Stimulated activated CD4-positive, alpha-beta T cell treated with anti-CD3 and anti-CD28 coated beads, Interleukin-1b, Interleukin-23, amount 100 ng/mL, for 48 hours (primary cell): ENCODE measurements around the gene ZNF585A.
A peak's percentile ranks its signal among the peaks of the same experiment; 100 is the strongest.
"Not testable (repeated sequence)": the region's sequence is repeated elsewhere in the genome, so short reads cannot be mapped to it uniquely, and the experiment has no call there.

ENCODE experiments used
- DNase-seq: peaks from one replicate; pipeline ENCODE4 v3.0.0-alpha.2; 2020

The ZNF585A gene

DNA sequence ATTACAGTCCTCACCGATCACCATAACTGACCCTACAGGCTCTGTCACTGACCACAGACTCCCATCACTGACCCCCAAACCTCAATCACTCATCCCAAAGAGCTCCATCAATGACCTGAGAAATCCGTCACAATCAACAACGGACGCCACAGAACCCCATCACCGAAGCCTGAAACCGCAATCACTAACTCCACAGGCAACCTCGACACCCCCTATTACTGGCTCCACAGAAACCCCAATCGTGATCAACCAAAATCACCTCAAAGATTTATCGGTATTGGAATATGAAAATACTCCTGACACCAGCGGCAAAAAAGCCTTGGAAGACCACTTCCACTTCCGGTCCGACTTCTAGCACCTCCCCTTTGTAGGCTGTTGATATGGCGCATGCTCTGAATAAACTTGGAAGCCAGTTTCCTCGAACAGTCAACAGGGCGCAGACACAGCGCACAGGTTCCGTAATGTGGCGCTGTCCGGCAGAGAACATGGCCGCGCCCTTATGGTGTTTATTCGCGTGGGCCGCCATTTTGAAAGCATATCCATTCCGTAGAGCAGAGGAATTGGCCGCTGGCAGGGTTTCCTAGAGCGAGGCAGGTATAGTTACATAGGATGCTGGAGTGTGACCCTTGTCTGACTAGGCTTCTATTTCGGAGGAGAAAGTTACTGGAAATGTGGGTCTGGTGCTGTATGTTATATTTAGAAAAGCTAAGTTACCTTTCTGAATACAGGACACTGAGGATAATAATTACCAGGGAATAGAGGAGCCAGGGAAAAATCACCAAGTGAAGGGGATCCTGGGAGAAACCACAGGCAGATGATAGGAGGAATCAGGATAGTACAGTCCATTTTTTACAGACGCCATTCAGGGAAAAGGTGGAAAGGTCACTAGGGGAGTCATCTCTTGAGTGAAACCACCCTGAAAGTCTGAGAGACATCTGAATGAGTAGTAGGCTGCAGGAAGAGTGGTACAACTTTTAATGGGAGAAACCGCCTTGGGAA, at the start of gene ZNF585A:
ZNF585A (minus strand) TSS at position 328 of the 999 bp plus-strand sequence. CDS start 2,785 bp downstream, outside the sequence.
- peak; percentile 88 for DNase-seq

DNA sequence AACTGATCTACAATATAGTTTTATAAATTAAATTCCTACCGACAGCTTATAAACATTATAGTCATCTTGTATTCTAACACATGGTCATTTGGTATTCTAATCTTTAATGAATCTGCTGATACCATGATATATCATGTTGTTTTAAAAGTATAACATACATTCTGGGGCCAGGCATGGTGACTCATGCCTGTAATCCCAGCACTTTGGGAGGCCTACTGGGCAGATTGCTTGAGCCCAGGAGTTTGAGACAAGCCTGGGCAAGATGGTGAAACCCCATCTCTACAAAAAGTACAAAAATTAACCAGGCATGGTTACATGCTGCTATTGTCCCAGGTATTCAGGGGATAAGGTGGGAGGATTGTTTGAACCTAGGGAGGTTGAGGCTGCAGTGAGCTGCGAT, 48.6 kb upstream of the ZNF585A start:
- DNase-seq = no peak

DNA sequence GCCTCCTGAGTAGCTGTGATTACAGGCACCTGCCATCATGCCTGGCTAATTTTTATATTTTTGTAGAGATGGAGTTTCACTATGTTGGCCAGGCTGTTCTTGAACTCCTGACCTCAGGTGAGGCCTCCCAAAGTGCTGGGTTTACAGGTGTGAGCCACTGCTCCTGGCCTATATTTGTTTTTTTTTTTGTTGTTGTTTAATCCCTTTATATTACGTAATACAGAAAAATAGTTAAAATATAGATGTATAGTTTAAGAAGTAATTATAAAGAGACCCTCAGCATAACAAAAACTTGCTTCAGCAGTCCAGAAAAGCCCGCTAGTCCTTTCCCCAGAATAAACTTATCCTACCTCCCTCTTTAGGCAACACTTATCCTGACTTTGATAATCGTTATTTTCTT, 47.9 kb upstream of the ZNF585A start:
- no peak for DNase-seq

DNA sequence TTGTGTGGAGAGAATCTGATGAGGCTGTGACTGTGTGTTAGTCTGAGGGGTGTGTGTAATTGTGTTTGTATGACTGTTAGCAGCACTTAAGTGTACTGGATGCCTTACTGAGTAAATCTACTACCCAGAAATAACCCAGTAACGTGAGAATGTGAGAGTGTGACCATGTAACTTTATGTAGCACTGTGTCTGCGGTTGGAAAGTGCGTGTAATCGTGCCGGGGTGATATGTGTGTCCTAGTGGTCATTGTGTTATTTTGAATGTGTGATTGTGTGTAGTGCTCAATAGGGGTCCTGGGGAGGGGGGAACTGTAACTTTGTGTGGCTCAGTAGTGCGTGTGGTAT, 46.1 kb upstream of the ZNF585A start:
- peak; percentile 44 for DNase-seq

DNA sequence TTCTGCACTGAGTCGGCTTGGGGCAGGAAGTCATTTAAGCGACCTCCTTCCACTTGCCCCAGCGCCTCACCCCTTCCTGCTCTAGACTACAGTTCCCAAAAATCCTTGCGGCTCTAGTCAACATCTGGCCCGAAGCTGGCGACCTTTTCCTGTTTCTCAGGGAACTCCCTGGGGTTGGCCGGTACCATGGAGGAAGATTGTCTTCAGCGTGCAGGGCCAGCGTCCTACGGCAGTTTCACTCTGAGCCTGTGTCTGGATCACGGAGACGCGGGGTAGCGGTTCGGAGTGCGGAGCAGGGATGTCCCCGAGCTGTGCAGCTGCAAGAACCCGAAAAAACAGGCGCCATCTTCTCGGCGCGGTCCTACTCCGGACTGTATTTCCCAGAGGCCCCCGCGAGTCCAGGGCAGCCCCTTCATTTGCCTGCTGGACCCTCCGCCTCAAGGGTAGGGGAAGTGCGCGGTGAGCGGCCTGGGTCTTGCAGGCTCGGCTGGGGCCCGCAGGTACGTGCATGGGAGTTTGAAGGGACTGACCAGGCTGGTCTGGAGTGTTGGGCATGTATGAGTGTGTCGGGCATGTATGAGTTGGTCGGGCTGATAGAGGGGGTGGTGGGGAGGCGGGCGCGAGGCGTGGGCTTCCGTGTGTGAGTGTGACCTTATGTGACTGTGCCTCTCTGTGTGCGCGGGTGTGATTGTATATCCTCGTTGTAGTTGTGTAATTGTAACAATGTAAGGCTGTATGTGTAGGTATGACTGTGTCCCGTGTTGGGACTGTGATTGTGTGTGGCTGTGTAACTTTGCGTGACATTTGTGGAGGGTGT, 45.5 kb upstream of the ZNF585A start, which contains the start of gene ZNF383:
ZNF383 (plus strand) TSS at position 440 of the 817 bp plus-strand sequence. CDS start 12,240 bp downstream, outside the sequence.
- peak; percentile 88 for DNase-seq

DNA sequence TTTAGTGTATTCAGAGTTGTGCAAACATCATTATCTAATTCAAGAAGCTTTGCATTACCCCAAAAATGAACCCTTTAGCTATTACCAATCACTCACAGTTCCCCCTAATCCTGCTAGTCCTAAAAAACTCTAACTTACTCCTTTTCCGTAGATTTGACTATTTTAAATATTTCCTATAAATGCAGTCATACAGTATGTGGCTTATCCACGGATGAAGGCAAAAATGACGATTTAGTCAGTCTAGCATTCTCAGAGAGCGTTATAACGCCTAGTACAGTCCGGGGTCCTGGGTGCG, 44.9 kb upstream of the ZNF585A start:
- DNase-seq = no peak

DNA sequence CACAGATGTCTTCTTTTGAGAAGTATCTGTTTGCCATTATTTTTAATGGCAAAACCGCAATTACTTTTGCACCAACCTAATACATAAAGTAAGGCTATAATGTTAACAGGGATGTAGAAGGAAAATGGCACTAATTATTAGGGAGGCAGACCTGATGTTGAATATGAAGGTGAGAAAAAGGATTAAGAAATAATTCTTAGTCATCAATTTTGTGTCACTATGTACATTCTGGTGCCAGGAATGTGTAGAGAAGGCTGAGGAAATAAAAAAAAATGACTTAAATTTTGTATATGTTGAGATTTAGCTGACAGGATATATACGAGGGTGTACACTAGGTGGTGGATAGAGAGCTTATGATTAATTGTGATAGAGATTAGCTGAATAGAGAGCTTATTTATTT, 25.3 kb upstream of the ZNF585A start:
- DNase-seq = no peak

DNA sequence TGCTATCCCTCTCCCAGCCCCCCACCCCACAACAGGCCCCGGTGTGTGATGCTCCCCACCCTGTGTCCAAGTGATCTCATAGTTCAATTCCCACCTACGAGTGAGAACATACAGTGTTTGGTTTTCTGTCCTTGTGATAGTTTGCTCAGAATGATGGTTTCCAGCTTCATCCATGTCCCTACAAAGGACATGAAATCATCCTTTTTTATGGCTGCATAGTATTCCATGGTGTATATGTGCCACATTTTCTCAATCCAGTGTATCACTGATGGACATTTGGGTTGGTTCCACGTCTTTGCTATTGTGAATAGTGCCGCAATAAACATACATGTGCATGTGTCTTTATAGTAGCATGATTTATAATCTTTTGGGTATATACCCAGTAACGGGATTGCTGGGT, 24.6 kb upstream of the ZNF585A start:
- DNase-seq = not testable (repeated sequence)

DNA sequence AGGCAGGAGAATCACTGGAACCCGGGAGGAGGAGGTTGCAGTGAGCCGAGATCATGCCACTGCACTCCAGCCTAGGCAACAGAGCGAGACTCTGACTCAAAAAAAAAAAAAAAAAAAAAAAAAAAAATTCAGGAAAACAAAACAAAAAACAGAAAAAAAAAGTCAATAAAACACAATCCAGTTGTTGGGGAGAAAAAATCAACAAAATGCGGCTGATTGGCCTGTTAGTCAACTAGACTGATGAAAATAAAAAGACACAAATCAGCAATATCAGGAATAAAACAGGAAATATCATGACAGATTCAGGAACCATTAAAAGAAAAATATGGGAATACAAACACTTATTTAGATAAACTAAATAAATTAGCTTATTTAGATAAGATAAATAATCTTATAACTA, 22.8 kb upstream of the ZNF585A start:
- DNase-seq = not testable (repeated sequence)

DNA sequence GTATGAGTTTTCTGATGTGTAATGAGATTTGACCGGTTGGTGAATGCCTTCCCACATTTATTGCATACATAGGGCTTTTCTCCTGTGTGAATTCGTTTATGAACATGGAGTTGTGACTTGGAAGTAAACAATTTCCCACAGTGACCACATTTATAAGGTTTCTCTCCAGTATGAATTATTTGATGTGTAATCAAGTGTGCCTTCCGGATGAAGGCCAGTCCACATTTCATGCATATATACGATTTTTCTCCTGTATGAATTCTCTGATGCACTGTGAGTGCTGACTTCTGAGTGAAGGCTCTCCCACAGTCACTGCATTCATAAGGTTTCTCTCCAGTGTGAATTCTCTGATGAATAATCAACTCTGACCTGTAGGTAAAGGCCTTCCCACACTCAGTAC, 13.6 kb upstream of the ZNF585A start:
- not testable (repeated sequence) for DNase-seq

DNA sequence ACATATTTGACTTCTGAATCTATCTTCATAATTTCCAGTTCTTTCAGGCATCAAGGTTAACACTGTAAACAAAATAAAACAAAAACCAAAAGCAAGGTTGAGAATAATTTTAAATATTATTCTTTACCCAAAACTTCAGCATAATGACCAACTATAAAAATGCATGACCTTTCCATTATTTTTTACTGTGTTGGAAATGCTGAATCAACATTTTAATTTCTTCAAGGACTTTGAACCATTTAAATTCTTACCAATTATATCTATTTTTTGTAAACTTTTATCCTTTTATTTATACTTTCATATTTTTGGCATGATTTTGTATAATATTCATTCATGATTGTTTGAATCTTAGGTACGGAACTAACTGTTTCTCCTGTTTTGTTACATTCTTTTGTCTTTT, 6.9 kb downstream of the ZNF585A start:
- no peak for DNase-seq

DNA sequence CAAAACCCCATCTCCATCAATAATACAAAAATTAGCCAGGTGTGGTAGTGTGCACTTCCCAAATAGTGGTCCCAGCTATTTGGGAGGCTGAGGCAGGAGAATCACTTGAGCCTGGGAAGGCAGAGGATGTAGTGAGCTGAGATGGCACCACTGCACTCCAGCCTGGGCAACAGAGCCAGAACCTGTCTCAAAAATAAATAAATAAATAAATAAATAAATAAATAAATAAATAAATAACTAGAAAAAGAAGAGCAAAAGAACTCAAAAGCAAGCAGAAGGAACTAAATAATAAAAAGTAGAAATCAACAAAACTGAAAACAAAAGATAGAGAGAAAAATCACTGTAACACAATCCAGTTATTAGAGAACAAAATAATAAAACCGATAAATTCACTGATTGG, 12.3 kb downstream of the ZNF585A start:
- DNase-seq = no peak

DNA sequence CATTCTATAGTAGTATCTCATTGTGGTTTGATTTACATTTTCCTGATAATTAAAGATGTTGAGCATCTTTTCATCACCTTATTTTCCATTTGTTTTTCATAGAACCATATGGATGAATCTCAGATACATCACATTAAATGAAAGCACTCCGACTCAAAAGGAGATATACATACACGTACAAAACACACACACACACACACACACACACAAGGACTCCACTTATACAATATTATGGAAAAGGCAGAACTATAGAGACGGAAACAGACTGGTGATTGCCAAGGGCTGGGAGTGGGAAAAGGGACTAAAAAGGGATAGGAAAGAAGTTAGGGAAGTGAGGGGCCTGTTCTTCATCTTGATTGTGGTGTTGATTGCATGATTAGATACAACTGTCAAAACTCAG, 24.3 kb downstream of the ZNF585A start:
- DNase-seq = no peak

DNA sequence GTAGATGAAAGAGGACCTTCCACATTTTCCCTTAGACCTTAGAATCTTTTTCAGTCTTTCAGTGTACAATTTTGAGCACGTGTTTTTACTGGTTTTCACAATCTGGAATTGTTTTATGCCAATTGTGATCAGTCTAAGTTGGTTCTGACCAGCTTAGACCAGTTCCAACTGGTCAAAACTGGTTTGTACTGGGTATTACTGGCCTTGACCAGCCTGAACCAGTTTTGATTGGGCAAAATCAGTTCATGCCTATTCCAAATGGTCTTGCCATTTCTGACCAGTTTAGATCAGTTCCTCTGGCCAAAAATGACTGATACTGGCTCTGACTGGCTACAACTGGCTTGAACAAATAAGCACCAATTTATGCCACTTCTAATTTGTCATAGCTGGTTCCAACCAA, 36.4 kb downstream of the ZNF585A start:
- no peak for DNase-seq

DNA sequence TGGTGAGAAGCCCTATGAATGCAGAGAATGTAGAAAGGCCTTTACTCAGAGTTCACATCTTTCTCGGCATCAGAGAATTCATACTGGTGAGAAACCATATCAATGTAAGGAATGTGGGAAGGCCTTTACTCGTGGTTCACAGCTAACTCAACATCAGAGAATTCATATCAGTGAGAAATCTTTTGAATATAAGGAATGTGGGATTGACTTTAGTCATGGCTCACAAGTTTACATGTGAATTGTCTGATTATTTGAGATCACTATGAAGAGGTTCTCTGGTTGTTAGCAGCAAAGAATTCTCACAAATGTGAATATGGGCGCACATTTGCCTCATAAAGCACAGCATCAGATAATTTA, 43.7 kb downstream of the ZNF585A start:
- DNase-seq = no peak

DNA sequence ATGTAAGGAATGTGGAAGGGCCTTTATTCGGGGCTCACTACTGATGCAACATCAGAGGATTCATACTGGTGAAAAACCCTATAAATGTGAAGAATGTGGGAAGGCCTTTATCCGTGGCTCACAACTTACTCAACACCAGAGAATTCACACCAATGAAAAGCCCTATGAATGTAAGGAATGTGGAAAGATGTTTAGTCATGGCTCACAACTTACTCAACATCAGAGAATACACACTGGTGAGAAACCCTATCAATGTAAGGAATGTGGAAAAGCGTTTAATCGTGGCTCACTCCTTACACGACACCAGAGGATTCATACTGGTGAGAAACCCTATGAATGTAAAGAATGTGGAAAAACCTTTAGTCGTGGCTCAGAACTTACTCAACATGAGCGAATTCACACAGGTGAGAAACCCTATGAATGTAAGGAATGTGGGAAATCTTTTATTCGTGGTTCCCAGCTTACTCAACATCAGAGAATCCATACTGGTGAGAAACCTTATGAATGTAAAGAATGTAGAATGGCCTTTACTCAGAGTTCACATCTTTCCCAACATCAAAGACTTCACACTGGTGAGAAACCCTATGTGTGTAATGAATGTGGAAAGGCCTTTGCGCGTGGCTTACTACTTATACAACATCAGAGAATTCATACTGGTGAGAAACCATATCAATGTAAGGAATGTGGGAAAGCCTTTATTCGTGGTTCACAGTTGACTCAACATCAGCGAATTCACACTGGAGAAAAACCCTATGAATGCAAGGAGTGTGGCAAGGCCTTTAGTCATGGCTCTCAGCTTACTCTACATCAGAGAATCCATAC, 44.3 kb downstream of the ZNF585A start:
- DNase-seq = no peak

DNA sequence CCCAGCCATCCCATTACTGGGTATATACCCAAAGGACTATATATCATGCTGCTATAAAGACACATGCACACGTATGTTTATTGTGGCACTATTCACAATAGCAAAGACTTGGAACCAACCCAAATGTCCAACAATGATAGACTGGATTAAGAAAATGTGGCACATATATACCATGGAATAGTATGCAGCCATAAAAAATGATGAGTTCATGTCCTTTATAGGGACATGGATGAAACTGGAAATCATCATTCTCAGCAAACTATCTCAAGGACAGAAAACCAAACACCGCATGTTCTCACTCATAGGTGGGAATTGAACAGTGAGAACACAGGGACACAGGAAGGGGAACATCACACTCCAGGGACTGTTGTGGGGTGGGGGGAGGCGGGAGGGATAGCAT, 50.4 kb downstream of the ZNF585A start:
- not testable (repeated sequence) for DNase-seq

DNA sequence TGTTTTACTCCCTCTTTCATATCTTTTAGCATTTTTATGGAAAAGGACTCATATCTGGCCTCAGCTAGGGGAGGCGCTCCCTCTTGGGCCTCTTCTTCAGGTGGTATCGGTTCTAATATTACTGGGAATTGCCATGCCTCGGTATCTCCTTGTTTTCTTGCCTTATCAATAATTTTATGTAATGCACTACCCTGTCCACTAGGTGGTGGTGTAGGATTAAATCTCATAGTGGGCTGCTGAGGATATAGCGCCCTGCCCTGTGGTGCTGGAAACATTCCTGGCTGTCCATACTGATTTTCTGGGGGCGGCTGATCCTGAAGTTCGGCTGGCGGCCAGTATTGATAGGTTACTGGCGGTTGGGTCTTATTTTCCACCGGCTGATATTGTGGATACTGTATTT, 58.5 kb downstream of the ZNF585A start:
- DNase-seq = no peak

DNA sequence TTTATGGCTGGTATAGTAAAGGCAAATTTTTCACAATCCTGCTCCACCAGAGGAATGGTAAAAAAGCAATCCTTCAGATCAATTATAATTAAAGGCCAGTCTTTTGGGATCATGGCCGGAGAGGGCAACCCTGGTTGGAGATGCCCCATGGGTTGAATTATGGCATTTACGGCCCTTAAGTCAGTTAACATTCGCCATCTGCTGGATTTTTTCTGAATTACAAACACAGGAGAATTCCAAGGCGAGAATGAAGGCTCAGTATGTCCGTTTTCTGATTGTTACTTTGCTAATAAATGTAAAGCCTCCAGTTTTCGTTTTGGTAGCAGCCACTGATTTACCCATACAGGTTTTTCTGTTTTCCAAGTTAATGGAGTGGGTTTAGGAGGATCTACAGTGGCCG, 60.7 kb downstream of the ZNF585A start:
- not testable (repeated sequence) for DNase-seq

DNA sequence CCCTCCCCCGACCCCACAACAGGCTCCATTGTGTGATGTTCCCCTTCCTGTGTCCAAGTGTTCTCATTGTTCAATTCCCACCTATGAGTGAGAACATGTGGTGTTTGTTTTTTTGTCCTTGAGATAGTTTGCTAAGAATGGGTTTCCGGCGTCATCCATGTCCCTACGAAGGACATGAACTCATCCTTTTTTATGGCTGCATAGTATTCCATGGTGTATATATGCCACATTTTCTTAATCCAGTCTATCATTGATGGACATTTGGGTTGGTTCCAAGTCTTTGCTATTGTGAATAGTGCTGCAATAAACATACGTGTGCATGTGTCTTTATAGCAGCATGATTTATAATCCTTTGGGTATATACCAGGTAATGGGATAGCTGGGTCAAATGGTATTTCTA, 68.4 kb downstream of the ZNF585A start:
- DNase-seq = not testable (repeated sequence)

DNA sequence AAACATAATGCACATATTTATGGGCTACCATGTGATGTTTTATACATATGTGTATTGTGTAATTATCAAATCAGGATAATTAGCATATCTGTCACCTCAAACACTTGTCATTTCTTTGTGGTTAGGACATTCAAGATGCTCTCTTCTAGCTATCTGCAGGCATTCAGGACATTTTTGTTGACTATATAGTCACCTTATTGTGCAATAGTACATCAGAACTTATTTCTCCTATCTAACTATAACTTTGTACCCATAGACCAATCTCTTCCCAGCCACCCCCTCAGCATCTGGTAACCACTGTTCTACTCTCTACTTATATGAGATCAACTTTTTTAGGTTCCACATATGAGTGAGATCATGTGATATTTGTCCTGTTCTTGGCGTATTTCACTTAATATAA, 73.9 kb downstream of the ZNF585A start:
- no peak for DNase-seq

DNA sequence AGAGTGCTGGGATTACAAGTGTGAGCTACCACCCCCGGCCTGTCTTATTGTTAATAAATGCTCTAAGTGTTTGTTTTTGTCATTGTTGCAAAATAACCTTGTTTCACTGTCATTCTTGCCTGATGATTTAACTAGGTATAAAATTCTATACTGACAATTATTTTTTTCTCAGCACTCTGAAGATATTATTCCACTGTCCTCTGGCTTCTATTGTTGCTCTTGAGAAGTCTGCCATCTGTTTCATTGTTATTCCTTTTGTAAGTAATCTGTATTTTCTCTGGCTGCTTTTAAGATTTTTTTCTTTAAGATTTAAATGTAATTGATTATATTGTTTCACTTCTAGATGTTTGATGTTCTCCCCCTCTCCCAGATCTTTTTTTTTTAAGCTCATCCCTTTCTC, 76.6 kb downstream of the ZNF585A start:
- DNase-seq = no peak
